Epithelial cell of prostate (primary cell): Measurements from ENCODE around the gene NTNG1.
A peak's percentile ranks its signal among the peaks of the same experiment; 100 is the strongest.

Experiments
- DNase-seq: peaks from one replicate; pipeline ENCODE4 v3.0.0-alpha.2; 2011; ENCODE audit warnings: low read depth, low spot score
- H3K27ac ChIP-seq: fragments of 450-650 bp; 2 replicates; pipeline ENCODE4 v1.5.1; 2017; ENCODE audit warnings: mild to moderate bottlenecking

Gene NTNG1

DNA sequence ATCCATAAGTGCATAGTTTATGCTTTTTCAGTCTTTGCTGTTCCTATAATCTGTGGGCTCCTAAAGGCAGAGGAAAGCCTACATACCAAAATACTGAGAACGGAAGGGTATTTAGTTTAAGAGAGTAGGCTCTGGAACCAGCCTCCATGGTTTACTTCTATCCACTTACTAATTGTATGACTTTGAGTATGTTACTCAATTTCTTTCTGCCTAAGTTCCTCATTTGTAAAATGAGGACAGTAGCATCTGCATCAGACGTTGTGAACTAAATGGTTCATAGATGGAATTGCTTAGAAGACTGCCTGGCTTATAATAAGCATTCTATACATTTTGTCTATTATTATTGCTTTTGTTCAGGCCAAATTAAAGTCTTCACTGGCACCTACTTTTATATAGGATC, 111.0 kb downstream of the NTNG1 start:
- DNase-seq, result no peak
- no peak overlapping the region for H3K27ac ChIP-seq

DNA sequence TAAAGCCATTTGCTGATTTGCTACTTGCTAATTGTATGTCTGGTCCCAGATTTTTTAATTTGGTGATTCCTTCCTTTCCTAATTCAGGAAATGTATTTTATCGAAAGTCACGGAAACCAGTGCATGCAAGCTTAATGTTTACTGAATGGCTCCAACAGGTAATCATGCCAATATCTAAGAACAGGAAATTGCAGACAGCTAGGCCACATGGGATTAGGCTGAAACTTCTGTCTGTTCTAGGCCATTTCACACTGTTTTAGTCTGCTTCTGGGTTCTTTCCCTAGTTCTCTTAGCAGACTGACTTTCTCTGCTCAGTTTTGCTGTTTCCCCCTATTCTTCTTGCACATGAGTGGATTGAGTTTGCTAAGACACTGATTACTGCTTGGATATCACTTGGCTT, 111.4 kb downstream of the NTNG1 start:
- no peak overlapping the region for H3K27ac ChIP-seq
- DNase-seq, result no peak

DNA sequence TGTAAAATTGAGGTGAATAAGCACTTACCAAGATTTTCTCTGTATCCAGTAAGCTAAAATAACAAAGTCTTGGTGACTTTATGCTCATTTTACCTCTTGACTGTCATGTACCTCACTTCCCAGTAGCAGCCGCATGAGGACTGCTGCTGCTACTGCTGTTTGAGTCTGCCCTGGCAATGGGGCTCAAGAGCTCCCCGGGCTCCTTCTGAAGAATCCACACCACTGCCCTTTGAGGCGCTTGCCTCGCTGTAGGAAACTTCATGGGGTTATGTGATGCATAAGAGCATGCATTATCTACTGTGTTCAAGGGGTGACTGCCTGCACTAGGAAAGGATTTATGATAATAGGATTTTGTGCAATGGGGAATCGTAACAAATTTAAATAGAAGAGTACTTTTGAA, 113.5 kb downstream of the NTNG1 start:
- H3K27ac ChIP-seq, result no peak overlapping the region
- DNase-seq, result no peak

DNA sequence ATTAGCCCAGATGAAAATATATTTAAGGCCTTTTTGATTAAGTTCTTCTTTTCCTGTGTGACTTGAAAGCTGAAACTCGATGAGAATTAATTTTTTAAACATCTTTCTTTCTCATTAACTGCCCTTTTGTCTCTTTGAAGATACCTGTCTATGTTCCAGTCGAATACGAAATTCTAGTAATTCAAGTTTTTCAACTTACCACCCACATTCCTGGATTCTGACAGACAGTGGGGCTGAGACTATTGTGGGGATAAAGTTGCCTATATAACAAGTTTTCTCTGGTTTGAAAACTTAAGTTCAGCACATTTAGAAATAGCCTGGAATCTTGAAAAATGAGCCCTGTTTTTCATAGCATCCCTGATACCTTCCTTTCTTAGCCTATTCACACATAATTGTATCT, 114.6 kb downstream of the NTNG1 start:
- DNase-seq, result no peak

DNA sequence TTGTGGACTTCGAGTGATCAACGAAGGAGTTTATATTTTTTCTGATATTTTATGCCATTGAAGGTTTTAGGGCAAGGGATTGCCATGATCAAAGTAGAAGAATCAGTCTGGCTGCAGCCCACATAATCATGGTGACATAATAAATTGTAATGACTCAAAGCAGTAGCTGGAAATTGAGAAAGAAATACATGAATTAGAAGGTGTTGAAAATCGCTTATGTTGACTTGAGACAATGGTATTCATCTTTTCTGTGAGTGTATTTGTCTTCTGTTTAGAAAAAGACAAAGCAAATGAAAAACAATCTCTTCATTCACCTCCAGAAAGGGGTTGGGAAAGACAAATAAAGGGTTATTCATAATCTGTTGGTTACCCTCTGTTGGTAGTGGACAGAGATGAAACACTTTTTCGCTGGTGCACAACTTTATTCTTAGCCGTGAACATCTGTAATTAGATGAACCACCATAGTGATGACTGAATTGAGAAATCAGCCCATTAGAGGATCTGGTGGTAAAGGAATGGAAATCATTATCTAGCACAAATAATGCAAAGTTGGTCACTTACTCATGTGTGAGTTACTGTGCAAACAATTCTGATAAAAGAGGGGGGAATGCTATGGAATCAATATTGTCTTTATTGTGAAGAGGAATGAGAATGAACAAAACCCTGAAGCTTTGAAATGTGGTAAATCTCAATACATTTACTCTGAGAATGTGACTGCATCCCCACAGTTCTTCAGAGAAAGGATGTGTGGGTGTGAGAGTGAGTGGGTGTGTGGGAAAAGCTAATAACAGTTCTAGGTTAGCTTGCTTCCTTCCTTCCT, 121.8 kb downstream of the NTNG1 start:
- peak; percentile 8 for DNase-seq
- H3K27ac ChIP-seq, result peak overlapping the region; percentile 71

More for the DNA sequence above, 114.6 kb downstream of the NTNG1 start:
- H3K27ac ChIP-seq, result no peak overlapping the region

DNA sequence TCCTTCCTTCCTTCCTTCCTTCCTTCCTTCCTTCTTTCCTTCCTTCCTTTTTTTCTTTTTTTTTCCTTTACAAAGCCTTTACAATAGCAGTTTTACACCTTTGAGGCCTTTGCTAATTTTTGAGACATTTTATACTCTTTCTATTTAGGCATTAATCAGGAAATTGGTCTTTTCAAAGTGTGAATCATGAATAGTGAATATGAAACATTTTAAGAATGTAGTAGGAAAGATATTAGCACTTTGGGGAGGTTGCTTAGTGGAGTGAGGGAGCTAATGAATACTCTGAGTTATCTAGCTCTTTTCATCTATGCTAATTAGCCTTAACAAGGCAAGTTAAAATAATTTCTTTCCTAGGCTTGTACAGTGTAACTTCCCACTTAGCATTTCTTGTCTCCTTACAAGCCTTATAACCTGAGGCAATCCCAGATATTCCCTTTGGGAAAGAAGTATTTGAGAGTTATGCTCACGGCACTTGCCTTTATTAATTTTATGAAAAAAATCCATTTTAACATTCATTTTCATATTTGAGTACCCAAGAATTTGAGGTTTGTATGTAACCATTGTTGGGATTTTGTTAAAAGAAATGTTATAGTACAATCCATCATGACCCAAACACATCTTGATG, 122.6 kb downstream of the NTNG1 start:
- H3K27ac ChIP-seq, result peak overlapping the region; percentile 71
- DNase-seq, result no peak

DNA sequence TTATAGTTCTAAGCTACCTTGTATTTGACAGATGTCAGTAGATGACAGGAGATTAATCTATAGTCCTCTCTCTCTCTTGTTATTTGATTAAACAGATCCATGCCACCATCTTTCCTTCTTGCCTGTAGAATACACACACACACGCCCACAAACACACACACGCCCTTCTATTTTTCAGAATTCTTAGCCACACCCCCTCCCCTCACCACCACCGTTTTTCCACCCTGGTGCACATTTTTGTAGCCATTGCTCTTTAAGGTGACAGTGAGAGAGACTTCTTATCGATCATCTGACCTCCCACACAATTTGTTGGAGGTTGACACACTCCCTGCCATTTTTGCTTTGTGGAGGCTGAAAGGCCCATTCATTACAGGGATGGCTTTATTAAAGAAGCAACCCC, 123.2 kb downstream of the NTNG1 start:
- peak overlapping the region; percentile 71 for H3K27ac ChIP-seq

DNA sequence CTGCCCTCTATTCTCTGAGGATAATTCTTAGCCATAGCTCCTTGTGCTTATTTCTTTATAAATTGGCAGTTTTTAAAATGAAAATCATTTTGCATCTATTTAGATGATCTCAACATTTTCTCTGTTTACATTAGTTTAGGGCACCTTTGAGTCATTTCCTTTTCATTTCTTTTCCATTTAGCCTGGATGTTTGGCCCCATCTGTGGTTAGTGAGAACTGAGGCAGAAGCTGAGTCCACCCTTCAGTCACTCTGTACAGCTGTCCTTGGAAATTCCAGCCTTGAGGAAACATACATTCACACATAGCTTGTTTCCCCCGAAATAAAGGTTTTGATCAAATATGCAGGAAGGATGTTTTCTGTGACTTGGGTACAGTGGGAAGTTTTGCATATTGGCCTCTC, 123.7 kb downstream of the NTNG1 start:
- peak overlapping the region; percentile 71 for H3K27ac ChIP-seq
- DNase-seq, result peak; percentile 12

More for the DNA sequence above, 123.2 kb downstream of the NTNG1 start:
- DNase-seq, result no peak

DNA sequence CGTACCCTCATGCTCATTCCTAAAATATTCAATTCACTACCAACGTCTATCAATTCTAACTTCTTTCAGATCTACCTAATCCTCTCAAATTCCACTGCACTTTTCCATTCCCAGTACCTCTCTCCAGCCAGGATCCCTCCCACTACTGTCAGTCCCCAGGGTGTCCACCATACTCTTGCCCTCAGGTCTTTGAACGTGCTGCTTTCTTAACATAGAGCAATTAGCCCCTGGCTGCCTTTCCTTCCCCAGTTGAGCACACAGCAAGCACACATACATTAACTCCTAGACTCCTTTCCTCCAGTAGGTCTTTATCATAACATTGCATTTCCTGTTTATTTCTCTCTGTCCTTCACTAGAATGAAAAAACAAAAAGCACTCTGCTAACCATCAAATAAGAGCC, 126.7 kb downstream of the NTNG1 start:
- no peak for DNase-seq
- H3K27ac ChIP-seq, result no peak overlapping the region

DNA sequence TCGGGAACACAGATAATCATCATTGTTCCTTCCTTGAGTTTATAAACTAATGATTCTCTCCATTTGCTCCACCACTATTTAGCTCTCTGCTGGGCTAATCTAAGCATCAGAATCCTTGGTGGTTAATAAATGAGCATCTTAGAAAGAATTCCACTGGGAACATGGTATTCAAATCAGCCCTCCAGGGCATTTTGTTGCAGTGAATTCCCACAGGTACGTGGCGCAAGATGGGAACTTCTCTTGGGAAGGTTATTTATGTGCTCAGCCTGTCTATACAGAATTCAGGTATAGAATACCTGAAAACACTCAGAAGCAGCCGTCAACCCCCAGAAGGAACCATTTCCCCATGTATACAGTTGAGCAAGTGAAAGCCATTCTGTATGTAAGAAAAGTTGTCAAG, 131.5 kb downstream of the NTNG1 start:
- DNase-seq, result no peak
- no peak overlapping the region for H3K27ac ChIP-seq

DNA sequence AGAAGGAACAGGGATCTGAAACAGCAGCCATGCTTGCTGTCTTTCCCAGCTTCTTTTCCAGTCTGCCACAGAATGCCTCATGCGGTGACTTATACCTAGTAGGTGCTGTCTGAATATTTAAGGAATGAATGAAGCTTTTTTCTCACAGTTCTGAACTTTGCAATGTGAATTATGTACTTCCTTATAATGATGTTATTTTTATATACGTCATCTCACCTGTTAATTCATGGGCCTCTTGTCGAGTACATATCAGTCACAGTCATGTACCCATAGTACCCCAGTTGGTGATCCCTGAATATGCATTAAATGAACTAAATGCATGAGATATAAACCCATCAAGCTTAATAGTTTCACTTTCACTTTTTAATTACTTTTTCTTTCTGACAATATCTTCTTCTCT, 132.7 kb downstream of the NTNG1 start:
- no peak for DNase-seq
- H3K27ac ChIP-seq, result no peak overlapping the region

DNA sequence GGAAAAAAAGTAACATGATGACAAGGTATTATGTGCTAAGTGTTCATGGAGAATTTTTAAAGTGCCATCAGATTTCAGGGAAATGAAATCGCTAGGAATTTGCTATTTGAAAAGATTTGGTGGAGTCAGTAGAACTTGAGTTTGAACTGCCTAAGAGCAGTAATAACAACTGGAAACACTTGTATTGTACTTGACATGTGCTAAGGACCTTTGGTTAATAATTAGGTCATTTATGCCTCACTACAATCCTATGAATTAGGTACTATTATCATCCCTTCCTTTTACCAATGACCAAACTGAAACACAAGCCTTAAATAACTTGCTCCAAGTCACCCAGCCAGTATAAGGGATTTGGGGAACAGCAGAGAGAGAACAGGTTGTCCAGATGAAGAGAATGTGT, 133.4 kb downstream of the NTNG1 start:
- H3K27ac ChIP-seq, result no peak overlapping the region
- no peak for DNase-seq

DNA sequence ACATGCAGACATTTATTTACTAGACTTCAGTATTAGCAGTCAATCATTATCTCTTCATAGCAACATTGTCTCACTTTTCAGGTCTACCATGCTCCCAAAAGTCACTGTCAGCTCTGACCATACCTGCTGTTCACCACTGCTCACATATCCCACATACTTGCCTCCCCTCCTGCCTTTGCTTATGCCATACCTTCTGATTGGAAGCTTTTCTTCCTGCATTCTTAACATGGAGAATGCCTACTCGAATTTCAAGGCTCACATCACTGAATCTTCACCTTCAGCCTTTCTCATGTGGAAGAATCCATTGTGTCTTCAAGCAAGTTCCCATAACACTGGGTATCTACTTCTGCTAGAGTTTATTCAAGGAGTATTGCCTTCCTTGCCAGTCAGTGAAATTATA, 135.4 kb downstream of the NTNG1 start:
- H3K27ac ChIP-seq, result no peak overlapping the region
- DNase-seq, result no peak

DNA sequence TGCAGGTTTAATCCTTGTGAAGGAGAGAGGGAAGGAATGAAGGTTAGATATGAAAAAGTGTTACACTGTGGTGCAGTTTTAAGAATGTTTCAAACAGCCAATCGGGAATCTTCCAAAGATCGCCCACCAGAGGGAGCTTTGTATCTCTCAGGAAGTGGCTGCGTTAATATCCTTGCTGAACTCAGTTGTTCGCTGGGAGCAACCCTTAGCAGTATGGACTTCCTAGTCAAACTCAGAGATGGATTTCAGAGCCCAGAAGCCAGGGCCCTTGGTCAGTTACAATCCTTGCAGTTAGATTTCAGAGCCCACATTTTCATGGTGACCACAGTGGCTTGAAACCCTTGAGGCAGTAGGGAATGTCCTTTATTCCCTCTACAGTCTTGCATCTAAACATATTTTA, 136.2 kb downstream of the NTNG1 start:
- H3K27ac ChIP-seq, result no peak overlapping the region
- DNase-seq, result no peak

DNA sequence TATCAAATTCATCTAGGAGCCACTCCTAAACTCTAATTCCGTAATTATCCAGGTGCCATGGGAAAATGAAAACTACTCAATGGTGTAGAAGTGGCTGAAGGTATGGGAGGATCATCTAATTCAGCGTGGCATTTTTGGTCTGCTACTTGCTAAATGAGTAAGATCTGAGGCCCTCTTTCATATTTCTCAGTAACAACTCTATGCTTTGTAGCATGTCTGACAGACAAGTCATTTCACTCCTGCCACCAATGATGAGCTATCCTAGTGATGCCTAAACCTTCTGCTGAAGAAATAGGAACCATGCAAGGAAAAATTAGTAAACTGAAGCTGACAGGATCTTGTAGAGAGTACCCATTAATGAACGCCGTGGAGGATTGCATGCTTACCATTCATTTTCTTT, 145.3 kb downstream of the NTNG1 start:
- H3K27ac ChIP-seq, result no peak overlapping the region
- DNase-seq, result no peak

DNA sequence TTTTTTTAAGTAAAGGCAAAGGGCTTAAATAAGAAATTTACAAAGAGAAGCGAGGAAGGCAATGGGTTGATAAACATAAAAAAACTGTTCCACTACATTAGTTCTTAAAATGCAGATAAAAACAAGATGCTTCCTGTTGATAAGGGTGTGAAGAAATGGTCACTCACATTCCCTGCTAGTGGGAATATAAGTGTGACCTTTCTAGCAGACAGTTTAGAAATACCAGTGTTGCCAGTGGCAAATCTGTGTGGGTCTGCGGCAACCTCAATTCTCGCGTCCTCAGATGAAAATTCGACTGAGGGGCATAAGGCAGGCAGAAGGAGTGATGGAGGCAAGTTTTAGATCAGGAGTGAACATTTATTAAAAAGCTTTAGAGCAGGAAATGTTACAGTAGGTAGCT, 151.1 kb downstream of the NTNG1 start:
- no peak for DNase-seq
- H3K27ac ChIP-seq, result no peak overlapping the region

DNA sequence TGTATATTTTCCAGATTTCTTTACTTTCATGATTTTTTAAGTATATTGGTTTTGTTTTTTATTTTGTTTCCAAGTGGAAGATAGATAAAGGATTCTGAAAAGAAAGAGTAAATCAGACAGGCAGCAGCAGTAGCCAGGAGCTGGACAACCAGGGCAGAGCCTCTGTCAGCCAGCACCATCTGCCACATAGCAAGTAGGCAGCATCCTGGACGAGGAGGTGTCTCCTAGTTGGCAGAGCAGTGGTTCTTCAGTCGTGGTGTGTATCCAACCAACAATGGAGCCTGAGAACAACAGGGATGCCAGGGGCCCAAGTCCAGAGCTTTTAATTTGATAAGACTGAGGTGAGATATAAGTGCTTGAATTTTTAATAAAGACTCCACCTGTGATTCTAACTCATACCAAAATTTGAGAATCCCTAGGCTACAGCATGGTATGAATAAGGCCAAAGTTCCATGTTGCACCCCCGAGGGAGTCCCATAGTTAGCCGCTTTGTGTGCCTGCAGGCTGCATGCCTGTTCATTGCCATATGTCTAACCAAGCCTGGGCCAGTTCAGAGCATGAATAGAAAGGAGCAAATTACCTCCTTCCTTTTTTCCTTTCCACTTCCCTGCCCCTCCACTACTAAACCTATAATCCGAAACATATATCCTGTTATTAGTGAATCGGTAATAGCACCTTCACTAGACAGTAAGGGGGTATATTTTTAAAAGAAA, 153.2 kb downstream of the NTNG1 start:
- no peak for DNase-seq
- no peak overlapping the region for H3K27ac ChIP-seq

DNA sequence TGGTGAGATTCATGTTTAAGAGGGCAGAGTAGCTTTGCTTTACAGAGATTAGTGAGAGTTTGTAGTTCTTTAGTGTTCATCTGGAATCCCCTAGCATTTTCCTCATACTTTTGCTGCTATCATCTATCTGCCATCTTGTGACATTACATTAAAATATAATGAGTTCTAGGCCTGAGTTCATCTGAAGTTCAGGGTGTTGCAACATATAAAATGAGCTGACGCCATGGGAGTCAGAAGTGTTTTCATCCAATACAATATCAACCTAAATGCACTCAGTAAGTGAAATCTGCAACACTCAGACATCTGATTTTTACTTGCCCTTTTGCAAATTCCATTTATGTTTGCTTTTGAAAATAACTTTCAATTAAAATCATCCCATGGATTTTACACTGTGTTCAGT, 153.8 kb downstream of the NTNG1 start:
- no peak overlapping the region for H3K27ac ChIP-seq
- no peak for DNase-seq

DNA sequence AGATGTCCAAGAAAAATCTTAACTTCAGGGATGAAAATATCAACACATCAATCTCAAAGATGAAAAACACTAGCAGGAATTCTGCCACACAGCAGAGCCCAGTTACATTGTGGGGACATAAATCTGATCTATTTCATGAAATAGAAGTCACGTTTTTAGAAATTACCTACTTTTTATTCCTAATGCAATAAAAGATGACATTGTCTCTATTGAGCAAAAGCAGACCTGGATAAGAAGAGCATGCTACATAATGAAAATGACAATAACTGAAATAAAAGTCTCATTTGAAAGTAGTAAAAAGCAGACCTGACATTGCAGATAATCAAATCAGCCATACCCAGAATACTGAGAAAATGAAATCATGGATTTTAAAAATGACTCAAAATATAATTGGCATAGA, 156.8 kb downstream of the NTNG1 start:
- no peak overlapping the region for H3K27ac ChIP-seq
- no peak for DNase-seq

DNA sequence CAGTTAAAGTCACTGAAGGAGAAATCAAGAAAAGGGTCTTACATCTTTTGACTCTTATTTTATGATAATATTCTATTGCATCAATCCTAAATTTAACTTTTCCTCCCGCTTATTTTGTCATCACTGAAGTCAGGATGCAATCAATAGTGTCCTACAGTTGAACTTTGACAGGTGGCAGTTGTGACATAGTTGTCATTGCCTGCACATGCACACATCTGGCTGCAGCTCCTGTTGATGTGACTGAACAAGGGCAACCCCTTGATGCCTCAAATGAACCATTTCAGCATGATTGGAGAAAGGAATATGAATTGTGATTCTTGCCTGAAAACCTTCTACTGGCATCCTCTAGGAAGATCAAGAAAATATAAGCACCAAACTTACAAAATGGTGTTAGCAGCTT, 157.7 kb downstream of the NTNG1 start:
- DNase-seq, result no peak
- no peak overlapping the region for H3K27ac ChIP-seq

DNA sequence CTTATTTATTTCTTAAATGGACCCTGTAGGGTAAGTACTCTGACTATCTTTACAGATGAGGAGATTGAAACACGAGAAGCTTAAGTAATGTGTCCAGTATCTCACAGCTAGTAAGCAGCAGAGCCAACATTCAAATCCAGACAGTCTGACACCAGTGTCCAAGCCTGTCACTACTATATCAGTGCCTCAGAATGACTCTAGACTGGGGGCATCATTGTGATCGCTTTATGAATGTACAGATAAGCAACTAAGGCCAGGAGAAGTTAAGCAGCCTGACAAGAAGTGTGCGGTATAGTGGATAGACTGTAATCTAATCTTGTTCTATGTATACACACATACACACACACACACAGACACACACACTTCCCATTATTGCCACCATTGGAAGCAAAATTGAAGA, 158.7 kb downstream of the NTNG1 start:
- no peak for DNase-seq
- H3K27ac ChIP-seq, result no peak overlapping the region
